ENCODE data around the gene FBXO11. TPM values are rescaled to one million over a fixed set of nuclear protein-coding genes. Genes with fewer than 3 reads are reported as not detected.

Gene FBXO11
- total and polyA plus RNA-seq, 4 donors, result 9.2 to 46.8 (median 19.7) TPM

GRCh38 chr2:47741101-47741500, 165.2 kb downstream of the FBXO11 start:
- no peaks in the 10 kb centered on the region for H3K36me3 ChIP-seq (ENCODE audit: control insufficient read depth in 4 of 4, insufficient read depth in 3 of 4, low read depth in 1 of 4, low read length in 3 of 4)
- H3K9me3 ChIP-seq (ENCODE audit: control insufficient read depth in 4 of 4, low read length in 3 of 4), result no peaks in the 10 kb centered on the region
- TF ChIP-seq ATF3 (IDR thresholded peaks at IDR 0.05) (no peak), SP1 (IDR thresholded peaks at IDR 0.05) (no peak), FOXA1 (IDR thresholded peaks at IDR 0.05) (no peak), RAD21 (IDR thresholded peaks at IDR 0.05) (no peak), ZBTB33 (IDR thresholded peaks at IDR 0.05) (no peak), NR2F2 (IDR thresholded peaks at IDR 0.05) (no peak), RXRA (IDR thresholded peaks at IDR 0.05) (no peak), FOXA2 (IDR thresholded peaks at IDR 0.05) (no peak), YY1 (IDR thresholded peaks at IDR 0.05) (no peak), EGR1 (IDR thresholded peaks at IDR 0.05; ENCODE audit: low read depth in 2 of 2) (no peak), JUND (IDR thresholded peaks at IDR 0.05) (no peak), TAF1 (conservative IDR thresholded peaks at IDR 0.05) (no peak), GABPA (IDR thresholded peaks at IDR 0.05 in 1 of 2, conservative IDR thresholded peaks at IDR 0.05 in 1 of 2) (no peak), CTCF (IDR thresholded peaks at IDR 0.05; ENCODE audit: low read depth, low read length, missing input control) (no peak), REST (IDR thresholded peaks at IDR 0.05) (no peak), HNF4G (IDR thresholded peaks at IDR 0.05) (no peak), MAX (IDR thresholded peaks at IDR 0.05) (no peak), HNF4A (conservative IDR thresholded peaks at IDR 0.05) (no peak)
- WGBS, result 73% methylated on average over 3 of the region's 3 CpGs
- H3K4me3 ChIP-seq (ENCODE audit: low read depth in 1 of 3, low read length in 3 of 3), result no peak overlapping the region
- DNase-seq (ENCODE audit: low spot score), result no peak
- H3K4me1 ChIP-seq (ENCODE audit: control insufficient read depth in 4 of 4, insufficient read depth in 4 of 4, low read length in 3 of 4), result no peaks in the 10 kb centered on the region
- no peak overlapping the region for H3K27ac ChIP-seq (ENCODE audit: low read depth in 1 of 2, low read length in 2 of 2)
- no peak overlapping the region for H3K9ac ChIP-seq (ENCODE audit: low read depth in 1 of 2, low read length in 2 of 2)
- no peaks in the 10 kb centered on the region for H3K27me3 ChIP-seq (ENCODE audit: control insufficient read depth in 4 of 4, insufficient read depth in 4 of 4, low read length in 3 of 4)

Small RNA genes within 50 kb of the gene (small RNA-seq; reads per million reads assigned to genes)
- gene RF00026, result not detected
- gene RPL36AP15, result not detected

Other genes starting within 250 kb of the FBXO11 start
- 10 to 100 TPM; 21.2 to 40.5 TPM for gene MSH6, start 123.4 kb downstream of the FBXO11 start, total RNA-seq
- gene MSH6, start 123.4 kb downstream of the FBXO11 start, polyA plus RNA-seq, result 10 to 100 TPM in 1 of 2 donors, 1 to 10 TPM in 1; 5.3 to 14.0 TPM

Data from liver (tissue), 10 donors.